Gastrocnemius medialis (tissue), 4 donors: ENCODE results near the gene INPP4A.

Experiments used
- CTCF ChIP-seq, 5 experiments: fragments of 450-650 bp in 3 of 5; fragments of 200-600 bp in 2 of 5; sonication (generic) in 2 of 5; IDR thresholded peaks in 4 of 5; conservative IDR thresholded peaks in 1 of 5; 1 replicate in 4 of 5; 2 replicates in 1 of 5; pipeline ENCODE4 v1.5.1; 2016 to 2019; ENCODE audit warnings: antibody characterized with exemption in 5 of 5, mild to moderate bottlenecking in 3 of 5, moderate library complexity in 3 of 5
- POLR2A ChIP-seq, 2 donors: fragments of 450-650 bp; IDR thresholded peaks; one replicate each; pipeline ENCODE4 v1.6.1; 2017; ENCODE audit warnings: antibody characterized with exemption in 2 of 2, mild to moderate bottlenecking in 2 of 2, moderate library complexity in 2 of 2

GRCh38 chr2:98509542-98510321, 65.1 kb downstream of the INPP4A start:
- TF ChIP-seq CTCF (IDR thresholded peaks at IDR 0.05 in 4 of 5, conservative IDR thresholded peaks at IDR 0.05 in 1 of 5) (no peak), POLR2A (IDR thresholded peaks at IDR 0.05) (no peak)
